BLaER1 treated with 17β-estradiol and CSF1 and Interleukin-3, amounts not matched to agents 10 nM and 100 nM (cell line): ENCODE measurements around the gene TFF3.

Experiments used
- H3K27ac ChIP-seq, 11 experiments: shearing (Covaris generic); formaldehyde crosslinking; 2 replicates each; pipeline ENCODE4 v1.8.1; 2022
- H3K27me3 ChIP-seq, 11 experiments: shearing (Covaris generic); formaldehyde crosslinking; 2 replicates each; pipeline ENCODE4 v1.8.1; 2022
- H3K36me3 ChIP-seq, 11 experiments: shearing (Covaris generic); formaldehyde crosslinking; 2 replicates each; pipeline ENCODE4 v1.8.1; 2022
- H3K4me1 ChIP-seq, 10 experiments: shearing (Covaris generic); formaldehyde crosslinking; 2 replicates each; pipeline ENCODE4 v1.8.1; 2022
- H3K4me2 ChIP-seq, 11 experiments: shearing (Covaris generic); formaldehyde crosslinking; 2 replicates each; pipeline ENCODE4 v1.8.1; 2022
- H3K4me3 ChIP-seq, 10 experiments: shearing (Covaris generic); formaldehyde crosslinking; 2 replicates each; pipeline ENCODE4 v1.8.1; 2022
- H3K9ac ChIP-seq, 11 experiments: shearing (Covaris generic); formaldehyde crosslinking; 2 replicates each; pipeline ENCODE4 v1.8.1; 2022
- H3K9me3 ChIP-seq, 11 experiments: shearing (Covaris generic); formaldehyde crosslinking; replicated peaks in 1 of 11; 2 replicates each; pipeline ENCODE4 v1.8.1; 2022
- H4K20me1 ChIP-seq, 11 experiments: shearing (Covaris generic); formaldehyde crosslinking; 2 replicates each; pipeline ENCODE4 v1.8.1; 2022
- Cebpa-rat ChIP-seq, 11 experiments: shearing (Covaris generic); IDR thresholded peaks; 2 replicates each; pipeline ENCODE4 v1.8.1; 2022

Gene TFF3

GRCh38 chr21:42319851-42320572 is 4.8 kb upstream of the TFF3 start:
- H4K20me1 ChIP-seq: no peaks in the 10 kb centered on the region; a peak in 1 of 22 replicates
- H3K9ac ChIP-seq: peak overlapping the region in 5 of 11 experiments; percentile 7 to 75 (median 67); a peak in 7 of 22 replicates
- H3K9me3 ChIP-seq: peaks cover 0 to 9% (median under 1%) of the 10 kb centered on the region in 11 experiments; a peak in 8 of 22 replicates
- peak overlapping the region; percentile 72 to 94 (median 84) for H3K4me2 ChIP-seq
- no peaks in the 10 kb centered on the region for H3K36me3 ChIP-seq
- peak overlapping the region in 8 of 11 experiments; percentile 16 to 85 (median 60); a peak in 14 of 22 replicates for H3K27ac ChIP-seq
- H3K4me1 ChIP-seq: peaks cover 15 to 64% (median 54%) of the 10 kb centered on the region in 10 experiments
- peak overlapping the region in 1 of 10 experiments; percentile 26; a peak in 1 of 20 replicates for H3K4me3 ChIP-seq
- TF ChIP-seq Cebpa-rat (IDR thresholded peaks at IDR 0.05): no peak
- H3K27me3 ChIP-seq: no peaks in the 10 kb centered on the region

GRCh38 chr21:42319376-42319775 is 4.2 kb upstream of the TFF3 start:
- Histone ChIP-seq H4K20me1 (no peaks in the 10 kb centered on the region; a peak in 1 of 22 replicates), H3K27me3 (peaks cover 0 to under 1% (median 0%) of the 10 kb centered on the region in 11 experiments; a peak in 1 of 22 replicates), H3K4me1 (peaks cover 15 to 71% (median 59%) of the 10 kb centered on the region in 10 experiments), H3K9me3 (0 out of 22 replicates have a peak, but pooled peaks cover 0 to 4% (median 0%) of the 10 kb centered on the region in 11 experiments), H3K4me3 (peak overlapping the region in 1 of 10 experiments; percentile 26; a peak in 1 of 20 replicates), H3K4me2 (peak overlapping the region; percentile 72 to 94 (median 84)), H3K27ac (peak overlapping the region in 8 of 11 experiments; percentile 16 to 85 (median 60); a peak in 14 of 22 replicates), H3K9ac (peak overlapping the region in 4 of 11 experiments; percentile 57 to 75 (median 70); a peak in 7 of 22 replicates), H3K36me3 (no peaks in the 10 kb centered on the region)
- peak in 1 of 11 experiments; percentile 68; a peak in 2 of 22 replicates for TF ChIP-seq Cebpa-rat (IDR thresholded peaks at IDR 0.05)

- no peaks in the 10 kb centered on the region for H3K36me3 ChIP-seq
- peak overlapping the region in 5 of 11 experiments; percentile 23 to 85 (median 83); a peak in 9 of 22 replicates for H3K27ac ChIP-seq
- H3K4me1 ChIP-seq: peaks cover 25 to 84% (median 72%) of the 10 kb centered on the region in 10 experiments
- H3K9me3 ChIP-seq: no peaks in the 10 kb centered on the region
- H4K20me1 ChIP-seq: no peaks in the 10 kb centered on the region; a peak in 1 of 22 replicates
- H3K4me3 ChIP-seq: no peak overlapping the region
- H3K27me3 ChIP-seq: peaks cover 0 to 13% (median 0%) of the 10 kb centered on the region in 11 experiments; a peak in 6 of 22 replicates
- peak overlapping the region; percentile 10 to 94 (median 84); a peak in 19 of 22 replicates for H3K4me2 ChIP-seq
- peak overlapping the region in 3 of 11 experiments; percentile 69 to 75 (median 72); a peak in 4 of 22 replicates for H3K9ac ChIP-seq
- TF ChIP-seq Cebpa-rat (IDR thresholded peaks at IDR 0.05): no peak
Measured at GRCh38 chr21:42317826-42318746, 2.9 kb upstream of the TFF3 start.

GRCh38 chr21:42317341-42317741 is 2.1 kb upstream of the TFF3 start:
- Histone ChIP-seq H3K4me3 (no peak overlapping the region), H3K4me1 (peaks cover 25 to 91% (median 79%) of the 10 kb centered on the region in 10 experiments), H3K4me2 (peak overlapping the region in 10 of 11 experiments; percentile 12 to 94 (median 85); a peak in 18 of 22 replicates), H4K20me1 (no peaks in the 10 kb centered on the region; a peak in 1 of 22 replicates), H3K27ac (peak overlapping the region in 4 of 11 experiments; percentile 76 to 85 (median 84); a peak in 6 of 22 replicates), H3K9me3 (no peaks in the 10 kb centered on the region), H3K27me3 (peaks cover 0 to 20% (median 0%) of the 10 kb centered on the region in 11 experiments; a peak in 7 of 22 replicates), H3K36me3 (no peaks in the 10 kb centered on the region), H3K9ac (peak overlapping the region in 3 of 11 experiments; percentile 27 to 69 (median 41); a peak in 3 of 22 replicates)
- TF ChIP-seq Cebpa-rat (IDR thresholded peaks at IDR 0.05): no peak

- Histone ChIP-seq H4K20me1 (no peaks in the 10 kb centered on the region; a peak in 1 of 22 replicates), H3K27me3 (peaks cover 0 to 25% (median 0%) of the 10 kb centered on the region in 11 experiments; a peak in 7 of 22 replicates), H3K27ac (peak overlapping the region in 3 of 11 experiments; percentile 83 to 85 (median 85); a peak in 7 of 22 replicates), H3K4me3 (no peak overlapping the region), H3K9me3 (no peaks in the 10 kb centered on the region), H3K4me1 (peaks cover 25 to 95% (median 84%) of the 10 kb centered on the region in 10 experiments), H3K4me2 (peak overlapping the region in 9 of 11 experiments; percentile 75 to 94 (median 86); a peak in 18 of 22 replicates), H3K9ac (peak overlapping the region in 3 of 11 experiments; percentile 27 to 69 (median 41); a peak in 5 of 22 replicates), H3K36me3 (no peaks in the 10 kb centered on the region)
- no peak for TF ChIP-seq Cebpa-rat (IDR thresholded peaks at IDR 0.05)
Measured at GRCh38 chr21:42316891-42317290, 1.7 kb upstream of the TFF3 start.

GRCh38 chr21:42314616-42315295 is 453 bp downstream of the TFF3 start:
- Histone ChIP-seq H3K4me1 (peaks cover 24 to 98% (median 87%) of the 10 kb centered on the region in 10 experiments), H3K27me3 (peaks cover 0 to 29% (median 0%) of the 10 kb centered on the region in 11 experiments; a peak in 7 of 22 replicates), H3K36me3 (no peaks in the 10 kb centered on the region), H3K9ac (0 out of 22 replicates have a peak overlapping the region, but pooled peaks of 1 of the 11 experiments have one; percentile 18), H4K20me1 (no peaks in the 10 kb centered on the region; a peak in 1 of 22 replicates), H3K27ac (peak overlapping the region in 4 of 11 experiments; percentile 29 to 68 (median 66); a peak in 5 of 22 replicates), H3K9me3 (no peaks in the 10 kb centered on the region), H3K4me2 (peak overlapping the region in 8 of 11 experiments; percentile 1 to 85 (median 80); a peak in 15 of 22 replicates), H3K4me3 (no peak overlapping the region)
- TF ChIP-seq Cebpa-rat (IDR thresholded peaks at IDR 0.05): no peak

- Histone ChIP-seq H3K9ac (peak overlapping the region in 5 of 11 experiments; percentile 15 to 66 (median 60); a peak in 10 of 22 replicates), H3K4me1 (peaks cover 26 to 98% (median 87%) of the 10 kb centered on the region in 10 experiments), H3K27me3 (peaks cover 0 to 29% (median 0%) of the 10 kb centered on the region in 11 experiments; a peak in 7 of 22 replicates), H3K9me3 (no peaks in the 10 kb centered on the region), H3K27ac (peak overlapping the region in 4 of 11 experiments; percentile 65 to 68 (median 67); a peak in 10 of 22 replicates), H3K36me3 (no peaks in the 10 kb centered on the region), H4K20me1 (no peaks in the 10 kb centered on the region; a peak in 1 of 22 replicates), H3K4me2 (peak overlapping the region; percentile 15 to 85 (median 79)), H3K4me3 (no peak overlapping the region)
- TF ChIP-seq Cebpa-rat (IDR thresholded peaks at IDR 0.05): peak in 3 of 11 experiments; percentile 42 to 78 (median 77); a peak in 4 of 22 replicates
Measured at GRCh38 chr21:42313501-42313969, 1.7 kb downstream of the TFF3 start.
